Neuronal stem cell (in vitro differentiated cells): ENCODE results near the gene SREK1.

ENCODE experiments used
- DNase-seq: peaks from one replicate; pipeline ENCODE4 v3.0.0-alpha.2; 2013; ENCODE audit warnings: low spot score
- H2AFZ ChIP-seq: one replicate; pipeline ENCODE4 v1.6.1; 2013; ENCODE audit warnings: mild to moderate bottlenecking, low read length, inconsistent platforms
- H2AK5ac ChIP-seq: 2 replicates; pipeline ENCODE4 v1.6.1; 2013; ENCODE audit warnings: low read depth, mild to moderate bottlenecking, inconsistent platforms, low read length, moderate library complexity, mixed read lengths
- H2BK120ac ChIP-seq: 2 replicates; pipeline ENCODE4 v1.6.1; 2013; ENCODE audit warnings: low read depth, mild to moderate bottlenecking, inconsistent platforms, low read length, moderate library complexity, mixed read lengths
- H2BK12ac ChIP-seq: one replicate; pipeline ENCODE4 v1.6.1; 2013; ENCODE audit warnings: low read length, inconsistent platforms
- H2BK15ac ChIP-seq: 2 replicates; pipeline ENCODE4 v1.6.1; 2013; ENCODE audit warnings: mild to moderate bottlenecking, low read length, inconsistent platforms, mixed read lengths
- H2BK5ac ChIP-seq: one replicate; pipeline ENCODE4 v1.6.1; 2013; ENCODE audit warnings: inconsistent platforms, mild to moderate bottlenecking, low read length, moderate library complexity
- H3K14ac ChIP-seq: one replicate; pipeline ENCODE4 v1.6.1; 2013; ENCODE audit warnings: low read length, inconsistent platforms
- H3K18ac ChIP-seq: 2 replicates; pipeline ENCODE4 v1.6.1; 2013; ENCODE audit warnings: low read length, inconsistent platforms
- H3K23ac ChIP-seq: 2 replicates; pipeline ENCODE4 v1.6.1; 2013; ENCODE audit warnings: low read depth, mild to moderate bottlenecking, mixed read lengths, low read length, inconsistent platforms; ENCODE audit not compliant: poor library complexity
- H3K27ac ChIP-seq: replicated peaks from 3 replicates; pipeline ENCODE4 v1.5.1; 2013; ENCODE audit warnings: low read length, inconsistent platforms
- H3K27me3 ChIP-seq, 3 experiments: 2 replicates each; pipeline ENCODE4 v1.6.1; 2013; ENCODE audit warnings: low read length in 3 of 3, mild to moderate bottlenecking in 2 of 3, inconsistent platforms in 1 of 3, low read depth in 1 of 3, mixed read lengths in 1 of 3, moderate library complexity in 1 of 3; ENCODE audit not compliant: control insufficient read depth in 3 of 3, insufficient read depth in 3 of 3
- H3K36me3 ChIP-seq, 2 donors: replicated peaks in 1 of 2; 2 replicates each; pipeline ENCODE4 v1.6.1; 2013; ENCODE audit warnings: low read length in 2 of 2; ENCODE audit not compliant: control insufficient read depth in 2 of 2, insufficient read depth in 2 of 2
- H3K4ac ChIP-seq: 2 replicates; pipeline ENCODE4 v1.6.1; 2013; ENCODE audit warnings: inconsistent platforms, mild to moderate bottlenecking, low read length, moderate library complexity
- H3K4me1 ChIP-seq, 2 donors: 1 replicate in 1 of 2; 2 replicates in 1 of 2; pipeline ENCODE4 v1.6.1; 2013; ENCODE audit warnings: low read length in 2 of 2, low read depth in 1 of 2; ENCODE audit not compliant: control insufficient read depth in 2 of 2, insufficient read depth in 1 of 2
- H3K4me2 ChIP-seq: one replicate; pipeline ENCODE4 v1.6.1; 2013; ENCODE audit warnings: mild to moderate bottlenecking, low read length, inconsistent platforms; ENCODE audit not compliant: insufficient read depth, poor library complexity, severe bottlenecking
- H3K4me3 ChIP-seq, 2 donors: 2 replicates each; pipeline ENCODE4 v1.5.1; 2013; ENCODE audit warnings: low read length in 2 of 2, mild to moderate bottlenecking in 2 of 2, inconsistent platforms in 1 of 2, moderate library complexity in 1 of 2
- H3K79me1 ChIP-seq: one replicate; pipeline ENCODE4 v1.6.1; 2013; ENCODE audit warnings: low read depth, mild to moderate bottlenecking, inconsistent platforms, low read length, moderate library complexity
- H3K9ac ChIP-seq: one replicate; pipeline ENCODE4 v1.6.1; 2013; ENCODE audit warnings: mild to moderate bottlenecking, low read depth, low read length, inconsistent platforms; ENCODE audit not compliant: poor library complexity
- H3K9me3 ChIP-seq, 2 donors: replicated peaks in 1 of 2; 2 replicates each; pipeline versions ENCODE3 to v1.6.1; 2013; ENCODE audit warnings: low read length in 2 of 2, mild to moderate bottlenecking in 2 of 2, inconsistent platforms in 1 of 2, low read depth in 1 of 2, mixed read lengths in 1 of 2, moderate library complexity in 1 of 2; ENCODE audit not compliant: control insufficient read depth in 2 of 2, insufficient read depth in 1 of 2
- H4K8ac ChIP-seq: one replicate; pipeline ENCODE4 v1.6.1; 2013; ENCODE audit warnings: low read depth, mild to moderate bottlenecking, inconsistent platforms, low read length, moderate library complexity
- H4K91ac ChIP-seq: one replicate; pipeline ENCODE4 v1.6.1; 2013; ENCODE audit warnings: low read length, low read depth, mild to moderate bottlenecking, inconsistent platforms; ENCODE audit not compliant: poor library complexity
- WGBS, 2 donors: extraction: QIAGEN DNeasy Blood & Tissue Kit; methylation state at CpG; one replicate each; pipeline ENCODE4 v1.1.7; 2013; ENCODE audit warnings: missing lambda C conversion rate in 2 of 2, mixed read lengths in 1 of 2; ENCODE audit not compliant: insufficient read length in 2 of 2, insufficient replicate concordance in 1 of 2; ENCODE audit errors: extremely low coverage in 2 of 2; 5-methylcytosine and 5-hydroxymethylcytosine counted together

Gene SREK1

DNA sequence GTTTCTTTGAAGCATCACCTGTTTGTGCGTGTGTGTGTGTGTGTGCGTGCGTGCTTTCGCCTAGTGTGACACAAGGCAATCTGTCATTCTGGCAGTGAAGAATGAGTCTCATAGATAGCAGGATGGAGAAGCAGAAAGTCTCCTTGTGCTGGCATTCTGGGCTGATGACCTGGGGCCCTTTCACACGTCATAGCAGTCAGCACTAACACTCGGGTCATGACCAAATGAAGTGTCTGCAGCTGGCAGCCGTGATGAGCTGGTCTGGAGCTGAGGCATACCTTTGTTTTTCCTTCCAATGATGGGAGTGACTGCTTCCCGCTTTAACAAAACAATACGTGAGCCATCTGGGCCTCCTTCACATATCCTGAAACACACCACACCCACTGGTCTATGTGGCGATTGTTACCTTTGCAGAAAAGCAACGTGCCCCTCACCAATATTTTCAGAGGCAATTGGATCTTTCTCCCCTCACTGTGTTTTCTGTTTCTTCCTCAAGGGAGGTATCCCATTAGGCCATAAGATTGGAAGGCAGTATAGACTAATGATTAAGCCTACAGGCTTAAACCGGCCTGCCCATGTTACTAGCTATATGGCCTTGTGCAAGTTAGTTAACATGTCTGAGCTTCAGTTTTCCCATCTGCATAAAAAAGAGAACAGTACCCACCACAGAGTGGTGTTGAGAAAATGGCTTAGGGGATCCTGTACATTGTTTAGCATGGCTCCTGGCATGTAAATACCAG is 88.8 kb downstream of the SREK1 start:
- no peak for DNase-seq
- Histone ChIP-seq H3K4me3 (no peak overlapping the region), H3K4ac (no peak overlapping the region), H3K27me3 (no peaks in the 10 kb centered on the region), H2AFZ (no peak overlapping the region), H2BK120ac (no peak overlapping the region), H3K79me1 (no peaks in the 10 kb centered on the region), H3K9me3 (peaks cover 0 to 4% of the 10 kb centered on the region in 2 donors), H3K27ac (no peak overlapping the region), H3K18ac (no peak overlapping the region), H2AK5ac (no peak overlapping the region), H3K4me1 (peaks cover 2 to 3% of the 10 kb centered on the region in 2 donors), H3K23ac (no peak overlapping the region), H3K14ac (no peak overlapping the region), H4K91ac (no peak overlapping the region), H4K8ac (no peak overlapping the region), H3K4me2 (no peak overlapping the region), H2BK5ac (no peak overlapping the region), H2BK12ac (no peak overlapping the region), H2BK15ac (no peak overlapping the region), H3K9ac (no peak overlapping the region), H3K36me3 (no peaks in the 10 kb centered on the region)
- WGBS, 2 donors = no CpG with 5 or more reads among the region's 12 CpGs
